ENCODE data around the gene PPP1R1A.

PPP1R1A gene, protein sequence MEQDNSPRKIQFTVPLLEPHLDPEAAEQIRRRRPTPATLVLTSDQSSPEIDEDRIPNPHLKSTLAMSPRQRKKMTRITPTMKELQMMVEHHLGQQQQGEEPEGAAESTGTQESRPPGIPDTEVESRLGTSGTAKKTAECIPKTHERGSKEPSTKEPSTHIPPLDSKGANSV

DNA sequence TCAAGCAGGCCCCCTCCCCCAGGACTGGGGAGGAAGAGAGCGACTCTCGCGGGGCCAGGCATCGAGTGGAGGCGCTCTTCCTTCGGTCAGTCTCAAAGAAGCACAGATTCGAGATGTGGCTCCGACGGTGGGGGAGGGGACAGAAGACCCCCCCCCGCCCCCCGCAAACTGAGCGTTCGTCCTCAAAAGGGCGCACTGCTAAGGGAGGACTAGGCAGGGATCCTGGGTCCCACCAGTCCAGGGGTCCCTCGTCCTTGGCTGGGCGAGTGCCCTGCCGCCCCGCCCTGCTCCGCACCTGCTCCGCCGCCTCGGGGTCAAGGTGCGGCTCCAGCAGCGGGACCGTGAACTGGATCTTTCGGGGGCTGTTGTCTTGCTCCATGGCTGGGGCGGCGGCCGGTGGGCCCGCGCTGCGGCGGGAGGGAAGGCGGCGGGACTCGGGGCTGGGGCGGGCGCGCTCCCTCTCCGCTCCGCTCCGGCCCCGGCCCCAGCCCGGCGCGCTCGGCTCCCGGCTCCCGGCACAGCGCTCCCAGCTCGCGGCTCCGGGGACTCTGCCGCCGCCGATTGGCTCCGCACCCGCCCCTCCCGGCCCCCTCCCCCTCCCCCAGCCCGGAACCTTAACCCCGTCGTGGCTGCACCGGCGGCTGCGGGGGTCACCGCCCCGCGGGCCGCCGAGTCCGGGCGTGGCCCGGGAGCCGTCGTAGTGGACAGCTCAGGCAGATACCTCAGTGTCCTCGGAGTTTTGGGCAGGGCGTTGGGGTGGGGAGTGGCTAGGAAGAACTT lies at the start of gene PPP1R1A:
TSS of gene PPP1R1A (minus strand) at position 550 of the 780 bp plus-strand sequence. CDS start at position 379, 171 bp downstream.
- no peak for DNase-seq

DNA sequence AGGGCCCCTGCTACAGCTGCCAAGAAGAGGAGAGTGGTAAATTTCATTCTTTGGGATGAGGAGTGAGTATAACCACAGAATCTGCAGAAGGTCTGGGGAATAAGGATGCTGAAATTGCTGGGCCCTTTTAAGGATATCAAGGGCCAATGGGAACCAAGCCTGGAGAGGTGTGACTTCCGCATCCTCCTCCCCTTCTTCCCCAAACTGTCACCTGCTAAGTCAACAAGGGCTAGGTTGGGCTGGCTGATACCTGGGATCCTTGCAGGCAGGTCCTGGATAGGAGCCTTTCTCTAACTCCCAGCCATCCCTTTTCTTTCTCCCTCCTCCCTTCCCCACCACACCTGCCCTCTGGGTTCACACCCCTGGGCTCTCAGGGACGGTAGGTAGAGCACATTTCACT lies 46.3 kb upstream of the PPP1R1A start, which contains the start of gene LACRT:
TSS of gene LACRT (minus strand) at position 101 of the 400 bp plus-strand sequence. CDS start at position 47, 54 bp downstream.
- DNase-seq = no peak

DNA sequence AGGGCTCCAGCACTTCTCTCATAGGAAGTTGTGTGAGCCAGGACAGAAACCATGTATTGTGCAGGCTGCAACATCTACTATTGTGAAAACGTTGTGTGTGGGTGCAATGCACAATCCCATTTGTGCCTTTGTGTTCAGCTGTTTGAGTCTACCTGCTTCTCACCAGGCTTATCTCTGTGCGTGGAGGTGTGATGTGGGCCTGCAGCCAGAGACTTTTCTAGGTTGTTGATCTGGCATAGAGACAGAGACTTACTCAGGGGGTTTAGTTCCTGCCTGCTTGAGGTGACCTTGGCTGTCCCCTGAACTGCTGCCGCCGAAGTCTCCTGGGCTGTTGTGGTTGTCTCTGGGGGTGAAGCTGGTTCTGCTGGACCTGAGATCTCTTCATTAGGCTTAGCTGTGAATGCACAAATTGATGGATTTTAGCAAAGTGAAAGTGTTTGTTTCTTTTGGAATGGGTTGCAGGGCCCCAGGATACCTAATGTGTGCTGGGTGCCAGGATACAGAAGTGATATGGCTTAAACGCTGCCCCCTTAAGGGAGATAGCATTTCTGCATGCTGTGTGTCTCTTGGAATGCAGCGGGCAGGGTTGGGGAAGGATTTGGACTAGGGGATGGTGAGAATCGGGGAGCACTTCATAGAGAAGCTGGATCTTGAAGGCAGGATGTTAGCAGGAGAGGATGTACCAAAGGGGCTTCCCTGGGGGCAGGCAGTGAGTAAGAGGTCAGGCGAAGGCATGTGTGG lies 43.7 kb upstream of the PPP1R1A start:
- no peak for DNase-seq

DNA sequence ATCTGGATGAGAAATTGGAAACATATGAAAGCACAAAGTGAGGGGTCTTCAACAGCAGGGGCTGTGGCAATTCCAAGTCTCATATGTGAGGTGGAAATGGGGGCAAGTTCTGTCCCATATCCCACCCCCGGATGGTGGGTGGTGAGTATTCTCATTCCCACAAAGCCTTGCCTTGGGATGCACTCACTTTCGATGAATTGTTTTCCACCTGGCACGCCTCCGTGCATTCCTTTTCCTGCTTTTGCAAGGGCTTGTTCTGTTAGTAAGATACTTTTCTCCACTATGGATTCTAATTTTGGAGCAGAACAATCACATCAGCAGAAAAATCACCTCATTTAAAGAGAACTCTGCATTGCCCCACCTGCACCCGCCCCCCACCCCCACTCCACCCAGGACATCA lies 43.1 kb upstream of the PPP1R1A start:
- DNase-seq = no peak

DNA sequence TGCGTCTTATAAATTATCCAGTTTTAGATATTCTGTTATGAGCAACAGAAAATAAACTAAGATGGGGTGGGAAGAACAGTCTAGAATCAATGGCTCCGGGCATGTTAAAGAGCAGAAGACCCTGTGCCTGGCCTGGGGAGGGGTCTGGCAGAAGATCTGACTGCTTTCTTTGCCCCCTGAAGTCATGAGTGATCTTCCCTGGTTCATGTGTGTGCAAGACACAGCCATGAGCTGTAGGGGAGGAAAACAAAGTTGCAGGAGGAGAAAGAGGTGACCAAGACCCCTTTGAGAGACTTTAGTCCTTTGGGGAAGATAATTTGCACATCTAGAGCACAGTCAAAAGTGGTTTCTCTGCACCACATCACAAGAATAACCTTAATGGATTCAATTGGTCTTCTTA lies 41.5 kb upstream of the PPP1R1A start:
- DNase-seq = no peak

DNA sequence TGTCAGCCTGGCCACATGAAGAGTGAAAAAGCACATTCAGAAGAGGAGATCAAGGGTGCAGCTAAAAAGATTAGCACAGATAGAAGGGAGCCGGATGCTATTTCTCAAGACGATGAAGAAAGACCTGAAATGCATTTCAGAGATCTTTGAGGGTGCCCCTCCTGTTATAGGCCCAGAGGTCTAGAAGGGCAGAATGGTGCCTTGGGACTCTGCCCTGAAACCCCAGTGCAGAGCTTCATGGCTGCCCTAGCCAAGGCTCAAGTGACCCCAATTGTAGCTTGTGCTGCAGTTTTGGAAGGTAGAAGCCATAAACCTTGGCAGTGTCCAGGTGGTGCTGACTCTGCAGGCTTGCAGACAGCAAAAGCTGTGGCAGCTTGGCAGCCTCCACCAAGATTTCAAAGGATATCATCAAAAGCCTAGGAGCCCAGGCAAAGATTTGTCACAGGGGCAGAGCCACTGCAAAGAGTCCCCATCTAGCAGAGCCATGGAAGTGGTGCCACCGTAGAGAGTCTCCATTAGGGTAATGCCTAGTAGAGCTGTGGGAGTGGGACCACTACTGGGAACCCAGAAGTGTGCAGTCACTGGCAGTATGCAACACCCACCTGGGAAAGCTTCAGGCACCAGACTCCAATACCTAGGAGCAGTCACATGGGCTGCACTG lies 39.9 kb upstream of the PPP1R1A start:
- no peak for DNase-seq

DNA sequence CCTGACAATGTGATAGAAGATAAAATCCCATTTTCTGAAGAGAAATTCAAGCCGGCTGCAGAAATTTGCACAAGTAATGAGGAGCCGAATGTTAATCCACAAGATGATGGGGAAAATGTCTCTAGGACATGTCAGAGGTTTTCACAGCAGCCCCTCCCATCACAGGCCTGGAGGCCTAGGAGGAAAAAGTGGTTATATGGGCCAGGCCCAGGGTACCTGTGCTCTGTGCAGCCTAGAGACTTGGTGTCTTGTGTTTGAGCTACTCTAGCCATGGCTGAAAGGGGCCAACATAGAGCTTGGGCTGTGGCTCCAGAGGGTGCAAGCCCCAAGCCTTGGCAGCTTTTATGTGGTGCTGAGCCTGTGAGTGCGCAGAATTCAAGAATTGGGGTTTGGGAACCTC lies 38.8 kb upstream of the PPP1R1A start:
- DNase-seq = no peak

DNA sequence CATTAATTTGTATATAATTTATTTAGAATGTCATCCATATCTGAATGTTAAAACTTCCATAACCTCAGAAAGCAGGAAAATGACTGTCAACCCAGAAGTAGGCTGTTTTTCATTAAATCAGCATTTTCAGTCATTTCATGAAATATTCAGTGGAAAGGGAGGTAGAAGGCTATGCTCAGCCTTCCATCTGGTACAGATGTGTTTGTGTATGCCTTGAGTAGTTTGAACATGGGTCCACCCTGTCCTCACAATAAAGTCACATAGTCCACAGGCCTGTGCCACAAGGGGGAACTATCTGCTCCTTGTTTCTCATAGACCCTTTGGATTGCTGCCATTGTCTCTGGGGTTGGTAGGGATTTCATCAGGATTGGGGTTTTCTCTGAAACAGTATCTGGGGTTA lies 37.1 kb upstream of the PPP1R1A start:
- no peak for DNase-seq

DNA sequence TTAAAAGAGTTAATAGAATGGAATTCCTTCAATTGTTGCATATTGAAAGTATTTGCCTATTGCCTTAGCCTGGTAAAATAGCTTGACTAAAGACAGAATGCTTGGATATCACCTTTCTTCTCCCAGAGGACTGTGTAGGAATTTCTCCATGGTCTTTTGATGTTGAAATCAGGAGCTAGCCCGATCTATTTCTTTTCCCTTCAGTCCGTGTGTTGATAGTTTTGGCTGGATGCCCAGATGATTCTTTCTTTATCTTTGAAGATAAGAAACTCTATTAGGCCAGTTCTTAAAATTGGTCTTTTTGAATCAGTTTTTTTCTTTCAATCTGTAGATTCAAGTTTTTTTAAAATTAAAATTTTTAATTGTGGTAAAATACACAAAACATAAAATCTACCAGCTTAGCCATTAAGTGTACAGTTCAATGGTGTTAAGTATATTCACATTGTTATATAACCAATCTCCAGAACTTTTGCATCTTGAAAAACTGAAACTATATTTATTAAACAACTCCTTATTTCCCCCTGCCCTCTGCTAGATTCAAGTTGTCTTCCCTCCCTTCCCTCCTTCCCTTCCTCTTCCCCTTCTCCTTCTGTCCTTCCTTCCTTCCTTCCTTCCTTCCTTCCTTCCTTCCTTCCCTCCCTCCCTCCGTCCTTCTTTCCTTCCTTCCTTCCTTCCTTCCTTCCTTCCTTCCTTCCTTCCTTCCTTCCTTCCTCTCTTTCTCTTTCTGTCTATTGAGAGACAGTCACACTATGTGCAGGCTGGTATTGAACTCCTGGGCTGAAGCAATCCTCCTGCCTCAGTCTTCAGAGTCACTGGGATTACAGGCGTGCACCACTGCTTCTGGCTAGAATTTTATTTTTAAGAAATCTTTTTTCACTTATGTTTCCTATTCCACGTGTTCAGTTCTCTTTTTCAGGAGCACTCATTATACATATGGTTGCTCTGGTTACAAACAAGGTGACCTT lies 36.1 kb upstream of the PPP1R1A start:
- DNase-seq = no peak

DNA sequence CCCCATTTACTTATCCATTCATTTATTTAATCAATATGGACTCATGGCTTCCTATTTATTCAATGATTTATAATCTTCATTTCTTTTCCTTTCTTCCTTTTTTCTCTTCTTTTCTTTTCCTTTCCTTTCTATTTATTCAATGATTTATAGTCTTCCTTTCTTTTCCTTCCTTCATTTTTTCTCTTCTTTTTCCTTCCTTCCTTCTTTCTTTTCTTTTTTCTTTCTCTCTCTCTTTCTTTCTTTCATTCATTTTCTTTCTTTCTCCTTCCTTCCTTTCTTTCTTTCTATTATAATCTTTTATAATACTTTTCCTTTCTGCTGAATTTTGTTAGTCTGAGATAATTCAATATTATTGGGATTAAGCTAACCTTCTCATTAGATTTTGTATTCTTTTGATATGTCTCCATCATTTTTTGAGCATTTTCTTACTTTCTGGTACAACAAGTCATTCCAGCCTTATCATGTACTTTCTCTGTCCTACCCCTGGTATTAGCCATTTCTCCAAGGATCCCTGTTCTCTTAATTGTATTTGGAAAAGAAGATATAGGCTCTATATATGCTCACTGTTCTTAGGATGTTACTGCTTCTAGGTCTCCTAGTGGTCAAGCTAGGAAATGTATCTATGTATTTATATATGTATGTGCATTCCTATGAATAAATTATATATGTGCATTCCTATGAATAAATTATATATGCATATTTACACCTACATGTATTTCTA lies 34.2 kb upstream of the PPP1R1A start:
- no peak for DNase-seq

DNA sequence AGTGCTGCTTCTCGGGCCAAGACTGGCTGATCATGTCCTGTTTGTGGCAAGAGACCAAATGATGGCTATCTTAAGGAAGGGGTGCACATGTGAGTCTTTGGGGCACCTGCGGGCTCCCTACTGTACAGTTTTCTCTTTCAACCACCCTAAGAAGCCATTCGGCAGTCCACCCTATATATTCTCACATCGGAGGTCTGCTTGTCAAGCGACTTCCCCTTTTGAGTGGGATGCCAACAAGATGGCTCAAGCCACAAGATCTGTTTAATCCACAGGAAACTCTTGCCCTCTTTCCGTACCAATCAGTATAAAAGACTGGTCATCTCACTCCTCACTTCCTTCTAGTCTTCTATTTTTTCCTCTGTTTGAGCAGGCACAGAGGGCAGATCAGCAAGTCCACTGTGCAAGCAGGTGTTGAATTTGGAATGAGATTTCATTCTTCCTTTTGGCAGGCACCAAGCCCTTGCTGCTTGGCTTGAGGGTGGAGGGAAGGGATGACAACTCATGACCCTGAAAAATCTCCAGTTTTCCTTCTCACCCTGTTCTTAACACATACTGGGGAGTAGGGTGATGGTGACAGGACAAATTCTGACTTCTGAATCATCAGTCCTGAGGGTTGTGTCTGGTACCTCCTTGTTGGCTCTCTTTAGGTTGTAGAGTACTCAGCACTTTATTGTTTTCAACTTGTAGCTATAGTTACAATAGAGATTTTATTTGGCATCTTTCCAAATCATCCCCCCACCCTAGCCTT lies 28.6 kb upstream of the PPP1R1A start:
- DNase-seq = no peak

DNA sequence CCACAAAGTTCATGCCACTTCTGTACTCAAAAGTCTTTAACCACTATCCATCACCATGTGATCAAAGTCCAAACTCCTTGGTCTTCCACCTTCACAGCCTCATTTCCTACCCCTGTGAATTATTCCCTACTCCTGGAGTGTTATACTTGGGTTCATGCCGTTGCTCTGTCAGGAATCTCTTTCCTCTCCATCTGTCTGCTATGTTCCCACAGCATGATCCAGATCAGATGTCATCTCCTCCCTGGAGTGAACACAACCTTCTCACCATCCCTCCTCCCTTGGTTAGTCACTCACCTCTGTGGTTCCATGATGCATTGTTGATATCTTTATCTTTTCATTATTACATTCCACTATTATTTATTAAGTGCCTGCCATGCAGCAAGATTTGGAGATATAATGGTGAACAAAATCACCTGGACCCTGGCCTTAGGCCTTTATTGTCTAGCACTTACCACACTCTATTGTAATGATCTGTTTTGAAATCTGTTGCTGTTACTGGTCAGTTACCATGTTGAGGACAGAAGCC lies 23.8 kb upstream of the PPP1R1A start:
- DNase-seq = no peak

DNA sequence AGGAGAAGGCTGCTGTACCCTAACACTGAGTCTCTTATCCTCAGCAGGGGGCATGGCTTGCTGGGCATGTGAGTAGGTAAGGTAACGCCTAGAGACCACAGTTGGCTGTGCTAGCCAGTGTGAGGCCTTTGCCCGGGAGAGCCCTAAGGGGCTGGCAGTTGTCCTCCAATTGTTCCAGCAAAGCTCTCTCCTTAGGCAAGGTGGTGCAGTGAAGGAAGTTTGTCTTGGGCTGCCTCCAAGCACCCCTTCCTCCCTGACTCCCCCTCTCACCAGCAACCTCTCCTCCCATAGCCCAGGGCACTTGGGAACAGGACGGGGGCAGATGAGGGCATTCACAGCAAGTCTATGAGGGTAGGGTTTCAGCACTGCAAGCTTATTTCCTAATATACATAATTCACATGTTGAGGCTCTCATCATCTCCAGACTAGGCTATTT lies 23.3 kb upstream of the PPP1R1A start:
- DNase-seq = no peak

DNA sequence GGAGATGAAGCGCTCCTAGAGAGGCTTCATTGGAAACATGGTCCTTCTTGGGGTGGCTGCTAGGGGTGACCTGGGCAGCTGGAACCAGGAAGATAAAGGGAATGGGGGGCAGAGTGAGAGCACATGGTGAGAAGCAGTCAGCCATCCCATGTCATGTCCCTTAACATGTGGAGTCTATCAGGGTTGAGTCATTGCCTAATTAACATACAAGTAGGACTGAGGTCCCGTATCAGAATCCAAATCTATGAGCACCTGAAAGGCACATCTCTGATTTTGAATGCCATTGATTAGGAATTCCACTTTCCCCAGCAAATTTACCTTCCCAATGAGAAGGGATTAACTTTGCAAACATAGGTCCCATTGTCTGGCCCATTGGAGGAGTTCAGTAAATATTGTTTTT lies 20.3 kb upstream of the PPP1R1A start:
- DNase-seq = no peak

DNA sequence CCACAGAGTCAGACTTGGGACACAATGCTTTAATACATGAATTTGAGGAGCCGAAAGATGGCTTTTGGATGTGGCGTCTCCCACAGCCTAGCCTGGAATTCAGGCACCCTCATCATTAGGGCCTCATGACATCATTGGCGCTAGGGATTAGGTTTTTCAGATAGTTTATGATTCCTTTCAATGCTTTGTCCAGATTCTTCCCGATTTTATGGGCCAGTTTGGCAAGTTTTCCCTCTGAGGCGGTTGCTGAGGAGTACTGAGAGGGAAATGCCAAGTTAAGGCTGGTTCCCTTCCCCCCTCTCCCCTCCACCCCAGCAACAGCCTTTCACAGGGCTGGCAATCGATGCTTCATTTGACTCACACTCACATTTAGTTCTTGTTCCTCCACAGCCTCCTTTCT lies 19.7 kb upstream of the PPP1R1A start:
- DNase-seq = no peak

DNA sequence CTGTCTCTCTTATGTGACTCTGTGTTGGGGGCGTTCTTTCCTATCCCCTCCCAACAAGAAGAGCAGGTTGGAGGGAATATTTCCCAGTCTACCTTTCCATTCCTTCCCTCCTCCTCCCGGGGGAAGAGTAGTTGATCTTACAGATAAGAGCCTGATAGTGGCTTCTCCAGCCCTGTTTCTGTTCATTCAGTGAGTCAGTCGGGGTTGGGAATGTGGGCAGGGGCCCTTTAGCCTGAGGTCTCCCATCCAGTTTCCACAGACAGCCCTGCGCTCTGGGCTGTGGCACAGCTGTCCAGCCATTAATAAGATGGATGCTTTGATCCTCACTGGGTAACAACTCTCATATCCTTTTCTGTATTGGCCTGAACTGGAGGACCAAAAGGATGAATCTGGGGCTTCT lies 18.1 kb upstream of the PPP1R1A start:
- DNase-seq = no peak

DNA sequence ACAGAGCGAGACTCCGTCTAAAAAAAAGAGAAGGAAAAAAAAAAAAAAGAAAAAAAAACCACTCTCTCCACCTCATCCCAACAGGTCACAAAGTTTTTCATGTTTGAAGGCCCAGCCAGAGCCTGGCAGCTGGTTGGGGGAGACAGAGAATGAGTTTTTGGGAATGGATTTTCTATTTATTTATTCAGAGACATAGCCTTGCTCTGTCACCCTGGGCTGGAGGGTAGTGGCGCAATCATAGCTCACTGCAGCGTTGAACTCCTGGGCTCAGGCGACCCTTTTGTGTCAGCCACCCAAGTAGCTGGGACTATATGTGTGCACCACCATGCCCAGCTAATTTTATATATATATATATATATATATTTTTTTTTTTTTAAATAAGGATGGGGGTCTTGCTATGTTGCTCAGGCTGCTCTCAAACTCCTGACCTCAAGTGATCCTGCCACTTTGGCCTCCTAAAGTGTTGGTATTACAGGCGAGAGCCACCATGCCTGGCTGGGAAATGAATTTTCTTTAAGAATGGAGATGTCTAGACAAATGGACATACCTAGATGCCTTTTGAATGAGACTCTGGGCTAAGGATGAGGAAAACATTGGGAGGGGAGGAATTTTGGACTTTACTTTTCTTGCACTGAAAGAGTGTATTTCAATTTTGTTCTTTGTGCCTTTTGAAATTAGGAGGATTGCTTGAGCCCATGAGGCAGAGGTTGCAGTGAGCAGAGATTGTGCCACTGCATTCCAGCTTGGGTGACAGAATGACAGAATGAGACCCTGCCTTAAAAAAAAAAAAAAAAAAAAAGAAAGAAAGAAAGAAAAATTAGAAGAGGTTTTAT lies 16.9 kb upstream of the PPP1R1A start:
- no peak for DNase-seq

DNA sequence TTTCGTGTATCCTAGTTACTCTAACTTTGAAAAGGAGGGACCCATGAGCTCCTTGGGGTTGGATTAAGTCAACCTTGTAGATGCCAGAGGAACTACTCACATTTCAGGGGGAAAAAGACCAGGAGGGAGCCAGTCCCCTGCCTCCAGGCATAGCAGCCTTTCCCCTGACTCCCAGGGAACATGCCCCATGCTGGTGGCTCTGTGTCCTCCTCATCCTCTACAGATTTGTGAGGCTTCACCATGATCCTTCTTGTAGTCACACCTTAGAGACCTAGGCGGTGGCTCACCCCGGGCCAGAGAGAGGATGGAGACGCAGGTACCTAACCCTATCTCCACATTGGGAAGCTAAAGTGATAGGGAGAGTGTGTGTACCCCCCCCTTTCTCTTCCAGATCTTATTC lies 16.0 kb upstream of the PPP1R1A start:
- DNase-seq = no peak

DNA sequence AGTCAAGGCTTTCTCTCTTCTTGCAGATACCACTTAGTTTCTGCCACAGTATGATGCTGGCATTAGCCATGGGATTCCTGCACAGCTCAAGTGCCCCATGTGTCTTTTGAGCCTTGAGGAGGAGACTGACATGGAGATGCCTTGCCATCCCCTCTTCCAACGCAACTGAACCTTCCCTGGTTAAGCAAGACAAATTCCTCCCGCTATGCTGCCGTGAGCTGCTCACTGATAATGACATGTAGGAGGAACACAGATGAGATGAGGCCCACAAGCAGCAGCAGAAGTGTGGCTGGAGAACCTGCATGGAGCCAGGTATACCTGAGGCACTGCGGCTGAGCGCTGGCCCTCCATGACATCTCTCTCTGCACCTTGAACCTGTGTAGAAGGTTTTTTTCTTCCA lies 15.4 kb upstream of the PPP1R1A start:
- no peak for DNase-seq

Data from activated T-cell treated with anti-CD3 and anti-CD28 coated beads, Interleukin-2, amount 50 U/mL, for 1 hour (primary cell).